Activated T-cell treated with anti-CD3 and anti-CD28 coated beads, Interleukin-2, amount 50 U/mL, for 1 hour (primary cell): Measurements from ENCODE around the gene CHRDL1.
"Not testable (repeated sequence)": the region's sequence is repeated elsewhere in the genome, so short reads cannot be mapped to it uniquely, and the experiment has no call there.

Experiments used
- DNase-seq: peaks from one replicate; pipeline ENCODE4 v3.0.0-alpha.2; 2020

CHRDL1 gene

GRCh38 chrX:110795645-110796406 lies at the start of gene CHRDL1:
TSS of gene CHRDL1 (minus strand) at chrX:110795817. CDS start at chrX:110792181, 3,636 bp downstream.
- DNase-seq = no peak

GRCh38 chrX:110836982-110837381 lies 41.4 kb upstream of the CHRDL1 start:
- no peak for DNase-seq

- DNase-seq = no peak
Observed at GRCh38 chrX:110836451-110836850, 40.8 kb upstream of the CHRDL1 start.

GRCh38 chrX:110836001-110836400 lies 40.4 kb upstream of the CHRDL1 start:
- no peak for DNase-seq

GRCh38 chrX:110825972-110826371 lies 30.4 kb upstream of the CHRDL1 start:
- no peak for DNase-seq

GRCh38 chrX:110816543-110816942 lies 20.9 kb upstream of the CHRDL1 start:
- not testable (repeated sequence) for DNase-seq

- DNase-seq = no peak
Observed at GRCh38 chrX:110806145-110806544, 10.5 kb upstream of the CHRDL1 start.

GRCh38 chrX:110805303-110805702 lies 9.7 kb upstream of the CHRDL1 start:
- DNase-seq = no peak

GRCh38 chrX:110804446-110804845 lies 8.8 kb upstream of the CHRDL1 start:
- no peak for DNase-seq

- no peak for DNase-seq
Observed at GRCh38 chrX:110803506-110803905, 7.9 kb upstream of the CHRDL1 start.

GRCh38 chrX:110796407-110796697 lies 735 bp upstream of the CHRDL1 start:
- DNase-seq = no peak

- no peak for DNase-seq
Observed at GRCh38 chrX:110794601-110795000, 1.0 kb downstream of the CHRDL1 start.

GRCh38 chrX:110791071-110791470 lies 4.5 kb downstream of the CHRDL1 start:
- no peak for DNase-seq

- DNase-seq = no peak
Observed at GRCh38 chrX:110786486-110786885, 9.1 kb downstream of the CHRDL1 start.

GRCh38 chrX:110759785-110760184 lies 35.8 kb downstream of the CHRDL1 start:
- DNase-seq = no peak

- no peak for DNase-seq
Observed at GRCh38 chrX:110758781-110759422, 36.7 kb downstream of the CHRDL1 start.

- DNase-seq = no peak
Observed at GRCh38 chrX:110755611-110756010, 40.0 kb downstream of the CHRDL1 start.

GRCh38 chrX:110755061-110755460 lies 40.6 kb downstream of the CHRDL1 start:
- DNase-seq = no peak

GRCh38 chrX:110750526-110751189 lies 45.0 kb downstream of the CHRDL1 start:
- no peak for DNase-seq

GRCh38 chrX:110748256-110748806 lies 47.3 kb downstream of the CHRDL1 start:
- no peak for DNase-seq

- DNase-seq = no peak
Observed at GRCh38 chrX:110746014-110746413, 49.6 kb downstream of the CHRDL1 start.

GRCh38 chrX:110745288-110745687 lies 50.3 kb downstream of the CHRDL1 start:
- no peak for DNase-seq

- DNase-seq = no peak
Observed at GRCh38 chrX:110743679-110744340, 51.8 kb downstream of the CHRDL1 start.
